ENCODE data around the gene SCAPER.
"Not testable (repeated sequence)": the region's sequence is repeated elsewhere in the genome, so short reads cannot be mapped to it uniquely, and the experiment has no call there.

SCAPER gene

DNA sequence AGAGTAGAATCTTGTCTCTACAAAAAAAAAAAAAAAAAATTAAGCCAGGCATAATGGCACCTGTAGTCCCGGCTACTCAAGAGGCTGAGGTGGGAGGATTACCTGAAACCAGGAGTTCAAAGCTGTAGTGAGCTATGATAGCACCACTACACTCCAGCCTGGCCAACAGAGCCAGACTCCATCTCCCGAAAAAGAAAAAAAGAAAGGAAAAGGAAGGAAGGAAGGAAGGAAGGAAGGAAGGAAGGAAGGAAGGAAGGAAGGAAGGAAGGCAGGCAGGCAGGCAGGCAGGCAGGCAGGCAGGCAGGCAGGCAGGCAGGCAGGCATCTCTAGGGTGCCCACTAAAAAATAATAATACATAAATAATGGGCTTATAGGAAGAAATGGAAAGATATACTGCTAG lies 32.1 kb downstream of the SCAPER start:
- not testable (repeated sequence) for H3K27ac ChIP-seq (ENCODE audit: low read length); H3K36me3 ChIP-seq (ENCODE audit: insufficient read depth, low read depth, low read length); H3K4me1 ChIP-seq (ENCODE audit: insufficient read depth, low read length); H3K27me3 ChIP-seq (ENCODE audit: insufficient read depth, low read length); H3K9ac ChIP-seq (ENCODE audit: low read depth, low read length); H3K9me3 ChIP-seq (ENCODE audit: insufficient read depth, low read depth, low read length); H3K4me3 ChIP-seq (ENCODE audit: low read length)

DNA sequence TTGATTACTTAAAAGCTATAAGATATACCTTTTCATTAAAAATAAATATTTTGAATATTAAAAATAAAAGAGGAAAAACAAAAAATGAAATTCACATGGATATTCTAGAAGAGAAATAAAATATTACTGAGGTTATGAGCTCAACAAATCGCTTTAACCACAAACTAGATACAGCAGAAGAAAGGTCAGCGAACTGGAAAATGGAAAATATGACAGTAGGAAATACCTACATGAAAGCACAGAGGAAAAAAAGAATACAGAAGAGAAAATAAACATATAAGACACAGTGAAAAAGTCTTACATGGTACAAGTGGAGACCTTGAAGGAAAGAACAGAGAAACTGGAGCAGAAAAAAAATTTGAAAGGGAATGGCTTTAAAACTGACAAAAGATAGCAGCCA lies 33.2 kb downstream of the SCAPER start:
- Histone ChIP-seq H3K27me3 (ENCODE audit: insufficient read depth, low read length) (no peaks in the 10 kb centered on the region), H3K9ac (ENCODE audit: low read depth, low read length) (no peak overlapping the region), H3K4me1 (ENCODE audit: insufficient read depth, low read length) (no peaks in the 10 kb centered on the region), H3K27ac (ENCODE audit: low read length) (no peak overlapping the region), H3K4me3 (ENCODE audit: low read length) (no peak overlapping the region), H3K9me3 (ENCODE audit: insufficient read depth, low read depth, low read length) (no peaks in the 10 kb centered on the region), H3K36me3 (ENCODE audit: insufficient read depth, low read depth, low read length) (no peaks in the 10 kb centered on the region)

DNA sequence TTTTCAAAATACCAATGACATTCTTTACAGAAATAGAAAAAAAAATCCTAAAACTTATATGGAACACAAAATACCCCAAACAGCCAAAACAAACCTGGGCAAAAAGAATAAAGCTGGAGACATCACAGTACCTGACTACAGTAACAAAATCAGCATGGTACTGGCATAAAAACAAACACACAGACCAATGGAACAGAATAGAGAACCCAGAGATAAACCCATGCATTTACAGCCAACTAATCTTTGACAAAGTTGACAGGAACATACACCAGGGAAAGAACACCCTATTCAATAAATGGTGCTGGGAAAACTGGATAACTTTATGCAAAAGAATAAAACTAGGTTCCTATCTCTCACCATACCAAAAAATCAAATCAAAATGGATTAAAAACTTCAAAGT lies 36.4 kb downstream of the SCAPER start:
- no peak overlapping the region for H3K9ac ChIP-seq (ENCODE audit: low read depth, low read length)
- no peaks in the 10 kb centered on the region for H3K36me3 ChIP-seq (ENCODE audit: insufficient read depth, low read depth, low read length)
- no peak overlapping the region for H3K27ac ChIP-seq (ENCODE audit: low read length)
- H3K27me3 ChIP-seq (ENCODE audit: insufficient read depth, low read length): no peaks in the 10 kb centered on the region
- no peak overlapping the region for H3K4me3 ChIP-seq (ENCODE audit: low read length)
- H3K4me1 ChIP-seq (ENCODE audit: insufficient read depth, low read length): no peaks in the 10 kb centered on the region
- H3K9me3 ChIP-seq (ENCODE audit: insufficient read depth, low read depth, low read length): no peaks in the 10 kb centered on the region

DNA sequence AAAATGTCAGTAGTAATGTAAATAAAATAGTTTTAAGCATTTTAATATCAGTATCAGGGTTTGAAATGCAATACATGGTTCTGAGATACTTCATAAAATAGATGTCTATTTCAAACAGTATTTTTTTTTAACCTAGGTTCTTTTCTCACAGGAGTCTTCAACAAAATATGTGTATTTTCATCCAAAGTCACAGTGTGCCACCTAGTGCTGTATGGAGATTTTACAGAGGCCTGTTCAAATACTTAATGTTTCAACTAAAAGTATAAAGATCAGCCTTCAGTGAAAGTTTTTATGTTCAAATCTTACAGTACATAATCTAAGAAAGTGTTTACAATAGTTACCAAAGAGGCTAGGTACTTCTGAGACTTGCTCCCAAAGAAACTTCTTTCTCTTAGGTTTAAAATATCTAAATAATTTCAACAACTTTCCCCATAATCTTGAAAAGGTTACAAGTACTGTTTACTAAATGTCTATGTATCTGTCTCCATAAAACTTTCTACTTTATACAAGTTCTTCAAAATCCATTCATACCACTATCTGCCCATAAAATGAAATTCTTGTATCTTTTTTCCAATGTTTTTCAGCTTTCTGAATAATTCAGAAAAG lies 38.3 kb downstream of the SCAPER start:
- Histone ChIP-seq H3K4me1 (ENCODE audit: insufficient read depth, low read length) (no peaks in the 10 kb centered on the region), H3K27me3 (ENCODE audit: insufficient read depth, low read length) (no peaks in the 10 kb centered on the region), H3K36me3 (ENCODE audit: insufficient read depth, low read depth, low read length) (no peaks in the 10 kb centered on the region), H3K4me3 (ENCODE audit: low read length) (no peak overlapping the region), H3K27ac (ENCODE audit: low read length) (no peak overlapping the region), H3K9ac (ENCODE audit: low read depth, low read length) (no peak overlapping the region), H3K9me3 (ENCODE audit: insufficient read depth, low read depth, low read length) (no peaks in the 10 kb centered on the region)

DNA sequence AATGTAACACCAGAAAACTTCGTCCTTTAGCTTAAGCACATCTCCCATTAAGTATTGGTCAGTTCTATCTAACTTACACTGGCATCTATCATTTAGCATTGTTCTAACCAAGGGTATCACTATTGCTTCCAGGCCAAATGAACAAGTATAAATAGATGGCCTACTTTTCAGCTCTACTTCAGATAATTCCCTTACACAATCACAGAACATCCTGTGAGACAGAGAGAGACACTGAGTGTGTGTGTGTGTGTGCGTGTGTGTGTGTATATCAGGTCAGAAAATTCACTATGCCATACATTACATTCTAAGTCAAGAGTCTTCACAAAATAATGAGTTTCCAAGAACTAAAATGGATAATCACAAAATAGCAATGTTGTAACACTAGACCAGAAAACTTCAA lies 39.1 kb downstream of the SCAPER start:
- Histone ChIP-seq H3K4me3 (ENCODE audit: low read length) (no peak overlapping the region), H3K9ac (ENCODE audit: low read depth, low read length) (no peak overlapping the region), H3K27ac (ENCODE audit: low read length) (no peak overlapping the region), H3K9me3 (ENCODE audit: insufficient read depth, low read depth, low read length) (no peaks in the 10 kb centered on the region), H3K36me3 (ENCODE audit: insufficient read depth, low read depth, low read length) (no peaks in the 10 kb centered on the region), H3K4me1 (ENCODE audit: insufficient read depth, low read length) (no peaks in the 10 kb centered on the region), H3K27me3 (ENCODE audit: insufficient read depth, low read length) (no peaks in the 10 kb centered on the region)

DNA sequence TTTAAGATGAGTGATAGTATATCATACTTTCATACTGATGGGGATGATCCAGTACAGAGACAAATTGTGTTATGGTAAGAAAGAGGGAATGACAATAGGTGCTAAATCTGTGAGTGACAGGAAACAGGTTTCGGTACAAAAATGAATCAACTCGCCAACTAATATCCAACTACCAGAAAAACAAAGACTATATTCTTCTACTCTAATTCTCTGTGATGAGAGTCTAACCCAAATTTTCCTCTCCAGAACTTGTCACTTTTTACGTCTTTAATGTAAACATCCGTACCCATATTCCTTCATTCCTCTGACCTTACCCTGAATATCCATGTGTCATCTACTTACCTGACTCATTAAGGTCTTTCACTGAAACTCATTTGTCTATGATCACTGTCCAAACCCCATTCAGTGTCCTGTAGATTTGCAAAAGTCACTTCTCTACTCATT lies 39.6 kb downstream of the SCAPER start:
- Histone ChIP-seq H3K4me3 (ENCODE audit: low read length) (no peak overlapping the region), H3K27ac (ENCODE audit: low read length) (no peak overlapping the region), H3K27me3 (ENCODE audit: insufficient read depth, low read length) (no peaks in the 10 kb centered on the region), H3K9ac (ENCODE audit: low read depth, low read length) (no peak overlapping the region), H3K36me3 (ENCODE audit: insufficient read depth, low read depth, low read length) (no peaks in the 10 kb centered on the region), H3K9me3 (ENCODE audit: insufficient read depth, low read depth, low read length) (no peaks in the 10 kb centered on the region), H3K4me1 (ENCODE audit: insufficient read depth, low read length) (no peaks in the 10 kb centered on the region)

DNA sequence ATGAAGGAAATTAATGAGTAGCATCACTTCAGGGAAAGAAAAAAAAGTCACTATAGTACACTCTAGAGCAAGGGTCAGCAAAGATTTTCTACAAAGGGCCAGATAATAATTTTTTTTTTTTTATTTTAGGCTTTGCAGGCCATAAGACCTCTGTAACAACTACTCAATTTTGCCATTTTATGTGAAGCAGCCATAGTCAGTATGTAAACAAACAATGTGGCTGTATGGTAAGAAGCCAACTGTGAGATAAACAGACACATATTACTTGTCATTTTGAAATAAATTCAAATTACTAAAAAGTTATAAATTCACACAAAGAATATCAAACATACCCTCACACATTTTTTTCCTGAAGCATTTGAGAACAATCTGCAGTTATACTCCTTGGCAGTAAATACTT lies 40.6 kb downstream of the SCAPER start:
- Histone ChIP-seq H3K36me3 (ENCODE audit: insufficient read depth, low read depth, low read length) (no peaks in the 10 kb centered on the region), H3K4me1 (ENCODE audit: insufficient read depth, low read length) (no peaks in the 10 kb centered on the region), H3K4me3 (ENCODE audit: low read length) (no peak overlapping the region), H3K9ac (ENCODE audit: low read depth, low read length) (no peak overlapping the region), H3K27me3 (ENCODE audit: insufficient read depth, low read length) (no peaks in the 10 kb centered on the region), H3K9me3 (ENCODE audit: insufficient read depth, low read depth, low read length) (no peaks in the 10 kb centered on the region), H3K27ac (ENCODE audit: low read length) (no peak overlapping the region)

DNA sequence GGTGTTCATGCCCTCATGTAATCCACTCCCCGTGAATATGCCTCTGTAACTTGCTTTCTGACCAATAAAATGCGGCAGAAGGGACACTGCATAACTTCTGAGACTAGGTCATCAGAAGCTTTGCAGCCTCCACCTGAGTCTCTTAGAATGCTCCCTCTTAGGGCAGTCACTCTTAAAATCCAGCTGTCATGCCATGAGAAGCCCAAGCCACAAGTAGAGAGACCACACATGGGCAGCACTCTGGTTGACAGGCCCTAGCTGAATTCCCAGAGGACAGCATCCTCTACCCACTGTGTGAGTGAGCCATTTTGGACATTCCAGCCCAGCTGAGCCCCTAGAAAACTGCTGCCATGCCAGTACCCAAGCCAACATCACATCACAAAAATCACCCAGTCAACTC lies 41.4 kb downstream of the SCAPER start:
- H3K27me3 ChIP-seq (ENCODE audit: insufficient read depth, low read length): no peaks in the 10 kb centered on the region
- no peaks in the 10 kb centered on the region for H3K9me3 ChIP-seq (ENCODE audit: insufficient read depth, low read depth, low read length)
- H3K4me3 ChIP-seq (ENCODE audit: low read length): no peak overlapping the region
- H3K9ac ChIP-seq (ENCODE audit: low read depth, low read length): no peak overlapping the region
- no peaks in the 10 kb centered on the region for H3K4me1 ChIP-seq (ENCODE audit: insufficient read depth, low read length)
- H3K36me3 ChIP-seq (ENCODE audit: insufficient read depth, low read depth, low read length): no peaks in the 10 kb centered on the region
- H3K27ac ChIP-seq (ENCODE audit: low read length): no peak overlapping the region

DNA sequence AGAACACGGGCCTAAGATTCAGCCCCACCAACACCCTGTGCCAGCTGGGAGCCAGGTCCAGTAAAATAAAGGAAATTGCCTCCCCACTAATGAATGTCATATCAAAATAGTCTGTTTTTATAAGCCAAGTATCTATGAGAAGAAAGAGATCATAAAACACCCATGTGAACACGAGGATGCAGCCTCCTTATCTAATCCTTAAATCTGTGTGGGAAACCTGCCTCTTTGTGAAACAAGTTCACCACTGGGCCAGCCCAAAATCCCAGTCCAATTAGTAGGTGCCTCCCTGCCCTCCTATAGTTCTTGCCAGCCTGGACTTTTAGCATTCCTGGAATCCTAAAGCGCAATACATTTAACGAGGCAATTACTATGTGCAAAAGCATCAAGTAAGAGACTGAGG lies 42.0 kb downstream of the SCAPER start:
- Histone ChIP-seq H3K9ac (ENCODE audit: low read depth, low read length) (no peak overlapping the region), H3K27ac (ENCODE audit: low read length) (no peak overlapping the region), H3K4me1 (ENCODE audit: insufficient read depth, low read length) (no peaks in the 10 kb centered on the region), H3K9me3 (ENCODE audit: insufficient read depth, low read depth, low read length) (no peaks in the 10 kb centered on the region), H3K4me3 (ENCODE audit: low read length) (no peak overlapping the region), H3K36me3 (ENCODE audit: insufficient read depth, low read depth, low read length) (no peaks in the 10 kb centered on the region), H3K27me3 (ENCODE audit: insufficient read depth, low read length) (no peaks in the 10 kb centered on the region)

DNA sequence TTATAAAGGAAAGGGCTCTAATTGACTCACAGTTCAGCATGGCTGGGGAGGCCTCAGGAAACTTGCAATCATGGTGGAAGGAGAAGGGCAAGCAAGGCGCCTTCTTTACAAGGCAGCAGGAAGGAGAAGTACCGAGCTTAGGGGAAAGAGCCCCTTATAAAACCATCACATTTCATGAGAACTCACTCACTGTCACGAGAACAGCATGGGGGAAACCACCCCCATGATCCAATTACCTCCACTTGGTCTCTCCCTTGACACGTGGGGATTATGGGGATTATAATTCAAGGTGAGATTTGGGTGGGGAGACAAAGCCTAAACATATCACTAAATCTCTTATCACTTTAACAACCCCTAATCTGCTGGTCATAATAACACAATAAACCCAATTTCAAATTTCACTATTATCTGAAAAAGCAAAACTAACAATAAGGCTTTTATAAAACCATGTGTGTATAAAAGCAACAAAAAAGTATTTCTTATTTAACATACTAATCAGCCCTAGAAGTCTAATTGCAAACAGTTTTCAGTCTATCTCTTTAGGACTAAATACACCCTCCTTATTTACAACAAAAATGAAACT lies 43.2 kb downstream of the SCAPER start:
- Histone ChIP-seq H3K9ac (ENCODE audit: low read depth, low read length) (no peak overlapping the region), H3K27ac (ENCODE audit: low read length) (no peak overlapping the region), H3K4me3 (ENCODE audit: low read length) (no peak overlapping the region), H3K4me1 (ENCODE audit: insufficient read depth, low read length) (no peaks in the 10 kb centered on the region), H3K9me3 (ENCODE audit: insufficient read depth, low read depth, low read length) (no peaks in the 10 kb centered on the region), H3K27me3 (ENCODE audit: insufficient read depth, low read length) (no peaks in the 10 kb centered on the region), H3K36me3 (ENCODE audit: insufficient read depth, low read depth, low read length) (no peaks in the 10 kb centered on the region)

DNA sequence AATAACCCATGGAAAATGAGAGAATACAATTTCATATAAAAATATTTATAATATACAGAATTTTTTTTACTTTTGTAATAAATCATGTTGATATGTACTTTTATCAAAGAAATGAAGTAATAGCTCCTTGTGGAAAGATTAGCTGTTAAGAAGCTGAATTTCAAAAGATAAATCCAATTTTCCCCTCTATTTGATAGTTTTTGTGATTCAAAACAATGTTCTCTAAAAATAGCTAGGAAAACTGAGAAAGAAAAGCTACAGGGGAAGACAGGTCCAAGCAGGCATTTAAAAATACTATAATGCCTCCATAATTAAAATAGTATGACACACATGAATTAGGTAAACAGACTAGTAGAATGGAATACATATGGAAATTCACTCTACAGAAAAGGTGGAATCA lies 44.9 kb downstream of the SCAPER start:
- 0 out of 2 replicates have a peak, but pooled peaks cover under 1% of the 10 kb centered on the region for H3K9me3 ChIP-seq (ENCODE audit: insufficient read depth, low read depth, low read length)
- H3K9ac ChIP-seq (ENCODE audit: low read depth, low read length): no peak overlapping the region
- H3K27me3 ChIP-seq (ENCODE audit: insufficient read depth, low read length): no peaks in the 10 kb centered on the region
- H3K27ac ChIP-seq (ENCODE audit: low read length): no peak overlapping the region
- H3K4me1 ChIP-seq (ENCODE audit: insufficient read depth, low read length): no peaks in the 10 kb centered on the region
- no peak overlapping the region for H3K4me3 ChIP-seq (ENCODE audit: low read length)
- H3K36me3 ChIP-seq (ENCODE audit: insufficient read depth, low read depth, low read length): no peaks in the 10 kb centered on the region

DNA sequence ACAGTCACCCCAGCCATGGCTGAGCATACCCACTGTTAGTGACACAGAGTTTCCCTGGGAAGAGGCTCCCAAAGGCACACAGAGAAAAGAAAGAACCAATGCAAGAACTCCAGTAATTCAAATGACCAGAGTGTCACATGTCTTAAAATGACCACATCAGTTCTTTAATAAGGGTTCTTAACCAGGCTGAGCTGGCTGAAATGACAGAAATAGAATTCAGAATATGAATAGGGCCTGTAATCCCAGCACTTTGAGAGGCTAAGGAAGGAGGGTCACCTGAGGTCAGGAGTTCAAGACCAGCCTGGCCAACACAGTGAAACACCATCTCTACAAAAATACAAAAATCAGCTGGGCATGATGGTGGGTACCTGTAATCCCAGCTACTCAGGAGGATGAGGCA lies 54.8 kb downstream of the SCAPER start:
- not testable (repeated sequence) for H3K9ac ChIP-seq (ENCODE audit: low read depth, low read length); H3K27ac ChIP-seq (ENCODE audit: low read length); H3K4me1 ChIP-seq (ENCODE audit: insufficient read depth, low read length); H3K36me3 ChIP-seq (ENCODE audit: insufficient read depth, low read depth, low read length); H3K4me3 ChIP-seq (ENCODE audit: low read length); H3K27me3 ChIP-seq (ENCODE audit: insufficient read depth, low read length)
- peaks cover 12% of the 10 kb centered on the region; the same call in 1 of the 2 replicates for H3K9me3 ChIP-seq (ENCODE audit: insufficient read depth, low read depth, low read length)
